RKO (cell line): ENCODE data around the gene WT1.

Source experiments
- DNase-seq: peaks from one replicate; pipeline ENCODE4 v3.0.0-alpha.2; 2016; ENCODE audit warnings: low spot score

WT1 gene

DNA sequence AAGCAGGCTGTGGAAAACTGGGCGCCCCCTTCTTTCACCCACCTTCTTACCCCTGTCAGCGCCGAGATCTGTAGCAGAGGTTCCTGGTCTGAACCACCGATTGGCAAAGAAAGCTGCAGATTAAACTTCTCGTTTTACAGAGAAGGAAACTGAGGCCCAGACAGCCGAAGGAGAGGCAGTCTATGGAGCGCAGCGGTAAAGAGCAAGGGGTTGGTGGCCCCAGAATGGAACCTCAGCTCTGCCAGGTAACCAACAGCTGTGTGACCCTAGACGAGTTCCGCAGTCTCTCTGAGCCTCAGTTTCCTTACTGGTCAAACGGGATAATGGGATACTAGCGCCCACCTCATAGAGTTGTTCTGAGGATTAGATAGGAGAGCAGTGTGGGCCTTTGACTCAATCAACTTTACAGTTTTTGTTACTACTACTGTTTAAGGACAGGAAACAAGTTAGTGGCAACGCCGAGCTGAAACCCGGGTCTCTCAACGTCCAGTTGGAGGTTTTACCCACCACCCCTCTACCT lies 3.1 kb upstream of the WT1 start:
- no peak for DNase-seq

DNA sequence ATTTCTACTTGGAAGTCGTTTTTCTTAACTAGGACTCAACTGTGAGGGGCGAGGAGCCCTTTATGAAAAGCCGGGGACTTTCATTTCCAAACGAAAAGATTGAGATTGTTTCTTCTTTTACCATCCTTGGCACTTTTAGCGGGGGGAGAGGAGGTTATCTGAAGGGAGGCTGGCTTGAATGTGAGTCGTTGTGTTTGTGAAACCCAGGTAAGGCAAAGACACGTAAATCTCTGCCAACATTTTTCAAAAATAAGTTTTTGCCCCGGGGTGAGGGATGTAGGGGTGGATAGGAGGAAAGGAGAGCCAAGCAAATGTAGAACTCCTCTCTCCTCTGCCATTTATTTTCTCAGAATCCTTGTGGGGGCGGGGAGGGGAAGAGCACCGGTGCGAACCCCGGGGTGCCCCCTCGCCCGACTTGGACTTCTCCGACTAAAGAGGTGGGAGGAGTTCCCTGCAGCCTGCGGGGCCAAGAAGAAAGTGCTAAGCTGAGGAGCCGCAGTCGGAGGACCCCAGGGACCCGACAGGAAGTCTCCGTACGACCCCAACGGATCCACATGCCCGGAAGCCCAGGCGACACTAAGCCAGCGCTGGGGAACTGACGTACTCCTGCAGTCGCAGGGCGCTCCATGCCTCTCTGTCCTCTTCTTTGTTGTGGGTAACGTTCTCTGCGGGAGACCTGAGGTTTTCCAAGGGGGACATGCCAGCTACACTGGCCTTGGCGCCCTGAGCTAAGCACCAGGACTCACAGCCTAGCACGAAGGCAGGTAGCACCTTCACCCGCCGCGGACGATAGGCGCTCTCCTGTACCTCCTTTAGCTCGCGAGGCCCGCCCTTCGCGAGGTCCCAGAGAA lies 2.4 kb upstream of the WT1 start:
- DNase-seq, result no peak

DNA sequence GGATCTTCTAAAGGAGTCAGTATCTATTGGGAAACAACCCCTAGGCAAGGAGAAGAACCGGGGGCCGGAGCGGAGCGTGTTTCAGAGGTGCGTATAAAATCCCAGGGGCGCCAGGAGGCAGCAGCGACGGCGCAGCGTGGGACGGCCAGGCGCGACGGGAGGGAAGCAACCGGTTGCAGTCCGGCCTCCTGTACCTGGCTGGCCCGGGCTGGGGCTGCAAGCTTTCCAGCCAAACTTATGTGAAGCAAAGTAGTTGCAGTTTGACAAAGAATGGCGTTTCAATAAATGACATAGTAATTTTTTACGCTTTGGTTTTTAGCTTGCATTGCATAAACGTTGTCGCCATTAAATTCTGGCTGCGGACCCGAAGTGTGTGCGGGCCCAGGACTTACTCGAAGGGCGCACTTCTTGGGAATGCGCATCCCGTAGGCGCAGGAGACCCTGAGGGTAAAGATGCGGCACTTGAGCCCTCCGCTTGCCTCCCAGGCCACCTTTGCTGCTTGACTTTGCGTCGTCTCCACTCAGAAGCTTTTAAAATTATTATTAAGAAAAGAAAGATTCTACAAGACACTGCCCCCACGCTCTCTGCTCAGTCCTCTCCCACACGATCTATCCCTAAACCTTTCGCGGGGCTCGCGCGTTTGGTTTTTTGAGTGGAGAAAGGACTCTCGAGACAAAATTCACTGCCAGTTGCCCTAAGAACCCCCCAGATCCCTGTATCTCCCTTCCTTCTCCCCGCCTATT lies 1.6 kb upstream of the WT1 start:
- DNase-seq, result no peak

DNA sequence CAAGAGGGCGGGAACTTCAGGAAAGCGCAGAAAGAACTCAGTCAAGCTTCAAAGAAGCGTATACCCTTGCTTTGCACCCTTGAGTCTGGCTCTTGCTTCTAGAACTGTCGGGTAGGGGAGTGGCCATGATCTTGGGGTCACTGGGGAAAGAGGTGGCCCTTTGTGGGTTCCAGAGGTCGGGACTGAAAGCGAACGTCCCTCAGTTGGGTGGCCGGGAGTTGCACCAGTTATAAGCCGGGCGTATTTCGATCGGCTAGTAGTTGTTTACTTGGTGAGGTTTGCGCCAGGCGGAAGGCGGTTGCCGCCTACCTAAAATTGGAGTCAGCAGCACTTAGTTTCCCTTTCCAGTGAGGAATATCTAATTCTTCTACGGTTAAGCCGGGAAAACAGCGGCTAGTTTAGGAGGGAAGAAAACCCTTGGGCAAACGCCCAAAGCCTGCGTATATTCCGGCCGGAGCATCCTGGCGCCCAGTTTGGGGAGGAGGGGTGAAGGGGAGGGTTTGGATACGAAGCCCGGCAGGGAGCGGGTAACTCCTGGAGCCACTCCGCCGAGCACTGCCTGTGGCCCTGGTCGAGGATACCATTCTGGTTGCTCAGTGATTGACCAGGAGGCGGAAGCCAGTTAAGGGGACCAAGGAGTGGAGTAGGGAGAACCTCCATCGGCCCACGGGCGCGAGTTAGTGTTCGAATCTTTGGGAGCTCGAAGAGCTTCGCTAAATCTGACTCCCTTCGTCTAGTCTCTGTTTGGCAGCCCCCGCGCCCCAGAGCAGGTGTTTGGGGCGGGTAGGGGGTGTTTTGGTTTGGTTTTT lies 807 bp upstream of the WT1 start:
- DNase-seq, result no peak

DNA sequence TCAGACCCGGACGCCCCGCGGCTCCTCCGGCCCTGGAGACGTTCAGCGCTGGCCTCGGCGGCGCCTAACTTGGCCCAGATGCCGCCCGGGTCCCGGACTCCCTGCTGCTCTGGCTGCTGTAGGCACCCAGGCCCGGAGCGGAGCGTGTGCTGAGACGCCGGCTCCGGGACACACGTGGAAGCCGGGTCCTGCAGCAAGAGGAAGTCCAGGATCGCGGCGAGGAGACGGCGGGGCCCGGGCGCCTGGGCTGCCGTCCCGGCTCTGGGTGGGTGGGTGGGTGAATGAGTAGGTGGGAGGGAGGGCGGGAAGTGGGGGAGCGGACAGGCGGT lies 223 bp downstream of the WT1 start:
- DNase-seq, result no peak

DNA sequence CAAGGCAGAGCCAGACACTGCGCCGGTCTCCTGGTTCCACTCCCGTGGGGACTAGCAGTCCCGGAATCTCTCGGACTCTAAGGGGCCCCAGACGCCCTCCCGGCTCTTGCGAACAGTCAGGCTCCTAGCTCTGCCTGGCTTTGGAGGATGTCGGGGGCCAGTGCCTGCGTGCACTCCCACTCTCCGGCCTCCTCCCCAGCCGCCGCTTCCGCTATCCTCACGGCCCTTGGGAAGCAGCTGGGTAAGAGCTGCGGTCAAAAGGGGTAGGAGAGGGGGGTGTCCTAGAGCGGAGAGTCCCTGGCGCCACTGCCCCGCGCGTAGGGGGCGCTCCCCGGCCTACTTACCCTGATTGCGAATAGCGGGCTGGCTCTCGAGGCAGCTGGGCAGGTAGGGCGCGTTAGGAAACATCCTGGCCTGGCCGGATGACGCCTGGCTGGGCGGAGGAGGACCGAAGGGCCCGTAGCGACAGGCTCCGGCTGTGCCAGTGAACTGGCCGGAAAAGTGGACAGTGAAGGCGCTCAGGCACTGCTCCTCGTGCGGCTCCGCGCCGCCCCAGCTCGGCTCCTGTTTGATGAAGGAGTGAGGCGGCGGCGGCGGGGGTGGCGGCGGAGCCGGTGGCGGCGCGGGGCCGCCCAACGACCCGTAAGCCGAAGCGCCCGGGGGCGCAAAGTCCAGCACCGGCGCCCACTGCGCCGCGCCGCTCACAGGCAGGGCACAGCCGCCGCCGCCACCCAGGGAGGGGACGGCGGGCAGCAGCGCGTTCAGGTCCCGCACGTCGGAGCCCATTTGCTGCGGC lies 785 bp downstream of the WT1 start:
- no peak for DNase-seq

DNA sequence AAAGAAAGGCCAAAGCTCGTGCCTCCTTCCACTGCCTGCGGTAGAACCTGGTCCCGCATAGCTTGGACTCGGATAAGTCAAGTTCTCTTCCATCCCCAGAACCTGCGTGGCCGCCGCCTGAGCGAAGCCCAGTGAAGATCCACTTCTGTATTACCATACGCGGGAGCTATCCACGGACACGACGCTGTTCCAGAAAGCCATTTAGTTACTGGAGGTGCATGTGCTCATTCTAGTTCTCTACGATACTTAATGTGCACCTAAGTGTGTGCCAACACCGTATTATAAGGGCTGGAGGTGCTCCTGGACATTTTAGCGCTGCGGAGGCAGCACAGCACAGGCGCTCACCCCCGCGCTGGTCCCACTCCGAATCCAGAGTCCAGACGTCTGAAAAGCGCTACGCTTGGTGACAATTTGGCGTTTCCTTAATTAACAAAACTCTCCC lies 1.4 kb downstream of the WT1 start:
- DNase-seq, result no peak

DNA sequence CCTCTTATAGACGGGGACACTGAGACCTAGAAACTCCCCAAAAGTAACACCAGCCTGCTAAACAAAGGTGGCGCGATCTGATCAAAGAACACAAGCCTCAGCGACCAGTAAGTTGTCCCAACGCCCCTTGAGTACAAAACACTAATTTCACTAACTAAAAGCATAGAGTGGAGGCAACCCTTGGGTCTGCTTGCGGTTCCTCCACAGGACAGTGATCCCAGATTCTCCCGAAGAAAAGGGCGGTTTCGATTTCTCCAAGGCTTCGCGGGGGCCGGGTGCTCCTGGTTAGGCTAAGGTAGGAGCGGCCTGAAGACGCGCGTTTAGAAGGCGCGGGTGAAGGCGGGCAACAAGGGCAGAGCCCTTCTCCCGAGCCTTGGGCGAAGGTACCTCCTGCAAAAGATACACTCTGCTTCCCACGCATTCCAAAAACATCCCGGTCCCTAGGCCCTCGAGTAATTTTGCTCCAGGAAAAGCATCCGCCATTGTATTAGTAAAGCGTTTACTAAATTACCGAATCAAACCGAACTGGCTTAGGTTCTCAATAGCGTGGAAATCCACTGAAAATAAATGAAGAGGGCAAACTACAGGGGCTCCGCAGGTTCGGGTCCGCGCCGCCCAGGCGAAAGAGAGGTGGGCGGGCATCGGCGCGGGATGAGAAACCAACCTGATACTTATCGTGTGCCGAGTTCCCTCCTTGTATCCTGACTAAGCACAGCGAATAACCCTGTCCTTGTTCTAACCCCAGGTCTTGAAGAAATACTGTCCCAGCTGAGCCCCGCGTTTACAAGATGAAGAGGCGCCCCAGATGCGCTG lies 2.0 kb downstream of the WT1 start:
- no peak for DNase-seq

DNA sequence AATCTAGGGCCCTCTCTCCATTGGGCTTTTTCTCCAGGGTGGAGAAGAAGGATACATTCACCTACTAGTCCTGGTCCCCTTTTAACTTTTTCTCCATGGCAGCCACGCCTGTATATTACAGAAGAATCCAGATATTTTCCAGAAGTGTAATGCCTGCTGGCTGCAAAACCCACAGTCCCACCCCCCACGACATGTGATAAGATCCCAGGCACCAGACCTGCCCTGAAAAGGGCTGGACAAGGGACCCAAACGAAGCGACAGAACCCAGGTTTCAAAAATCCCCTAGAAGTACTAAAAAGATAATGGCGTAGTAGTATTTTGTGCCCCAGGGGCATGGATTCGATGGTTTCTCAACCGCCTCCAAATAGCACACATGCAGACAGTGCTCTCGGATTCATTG lies 2.8 kb downstream of the WT1 start:
- DNase-seq, result no peak

DNA sequence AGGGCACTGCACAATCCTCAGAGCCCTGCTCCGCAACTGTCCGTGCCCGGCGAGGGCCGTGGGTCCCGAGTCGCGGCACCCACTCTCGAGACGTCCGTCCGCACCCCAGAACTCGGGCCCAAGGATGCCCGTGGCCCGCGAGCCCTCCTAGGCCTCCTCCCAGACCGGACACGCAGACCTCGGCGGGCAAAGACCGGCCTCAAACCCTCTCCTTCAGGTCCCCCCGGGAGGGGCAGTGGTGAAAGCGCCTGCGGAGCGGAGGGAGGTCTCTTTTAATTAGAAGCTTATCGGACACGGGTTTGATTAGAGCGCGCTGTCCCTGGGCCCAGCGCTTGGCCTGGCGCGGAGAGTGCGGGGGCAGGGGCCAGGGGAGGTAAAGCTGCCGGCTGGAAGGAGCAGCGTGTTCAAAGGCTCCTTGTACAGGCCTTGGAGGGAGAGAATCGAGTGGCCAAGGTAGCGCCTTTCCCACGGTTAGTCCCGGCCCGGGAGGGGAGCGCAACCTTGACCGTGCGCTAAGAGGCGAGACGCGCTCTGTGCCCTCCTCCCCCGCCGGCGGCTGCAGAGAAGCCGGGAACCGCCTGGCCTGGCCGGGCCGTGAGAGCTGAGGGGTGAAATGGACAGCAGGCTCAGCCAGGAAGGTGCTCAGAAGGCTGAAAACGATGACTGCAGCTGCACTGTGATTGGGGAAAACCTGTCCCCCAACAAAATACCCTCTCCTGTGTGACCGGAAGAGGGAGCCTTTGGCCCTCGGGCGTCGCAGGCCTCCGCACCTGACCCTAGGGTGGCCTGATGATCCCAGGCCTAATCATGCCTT lies 4.6 kb downstream of the WT1 start:
- DNase-seq, result no peak

DNA sequence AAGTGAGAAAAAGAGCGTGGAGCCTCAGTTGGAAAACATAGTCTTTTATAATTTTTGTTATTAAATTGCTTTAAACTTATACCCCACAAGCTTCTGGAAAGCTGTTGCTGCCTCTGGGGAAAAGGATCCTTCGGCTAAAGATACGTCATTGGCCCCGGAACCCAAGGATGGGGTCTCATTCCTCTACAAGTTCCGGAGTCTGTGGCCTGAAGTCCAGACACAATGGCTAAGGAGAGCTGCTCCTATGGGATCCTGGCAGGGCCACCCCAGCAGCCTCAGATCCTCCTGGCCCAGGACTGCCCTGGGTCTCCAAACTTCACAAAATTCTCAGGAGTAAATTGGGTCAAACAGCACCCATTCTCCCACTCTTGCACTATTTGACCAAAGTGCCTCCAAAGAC lies 5.9 kb downstream of the WT1 start:
- DNase-seq, result no peak

DNA sequence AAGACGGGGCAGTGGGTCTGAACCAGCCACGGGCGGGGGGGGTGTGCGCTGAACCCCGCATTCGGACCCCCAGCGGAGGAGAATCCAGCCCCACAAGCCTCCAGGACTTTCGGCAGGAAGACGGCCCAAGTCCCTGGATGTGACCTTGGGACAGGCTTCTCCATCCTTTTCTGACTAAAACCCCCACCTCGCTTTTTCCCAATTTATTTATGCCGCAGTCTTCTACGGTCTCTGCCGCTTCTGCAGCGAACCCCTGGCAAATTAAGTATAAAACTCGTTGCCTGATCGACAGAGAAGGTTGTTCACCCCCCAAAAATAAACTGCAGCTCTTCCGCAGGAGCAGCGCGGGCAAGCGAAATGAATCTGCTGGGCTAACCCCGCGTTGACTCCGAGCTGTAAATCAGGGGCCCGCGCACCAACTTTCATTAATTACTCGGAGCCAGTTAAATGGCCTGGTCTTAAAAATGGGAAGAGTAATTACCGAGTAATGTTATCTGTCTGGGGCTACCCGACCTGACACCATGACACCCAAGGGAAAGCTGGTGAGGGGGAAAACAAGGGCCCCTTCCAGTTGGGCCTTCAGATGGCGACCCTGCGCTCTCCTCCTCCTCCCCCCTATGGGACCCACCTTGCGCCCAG lies 6.6 kb downstream of the WT1 start:
- no peak for DNase-seq

DNA sequence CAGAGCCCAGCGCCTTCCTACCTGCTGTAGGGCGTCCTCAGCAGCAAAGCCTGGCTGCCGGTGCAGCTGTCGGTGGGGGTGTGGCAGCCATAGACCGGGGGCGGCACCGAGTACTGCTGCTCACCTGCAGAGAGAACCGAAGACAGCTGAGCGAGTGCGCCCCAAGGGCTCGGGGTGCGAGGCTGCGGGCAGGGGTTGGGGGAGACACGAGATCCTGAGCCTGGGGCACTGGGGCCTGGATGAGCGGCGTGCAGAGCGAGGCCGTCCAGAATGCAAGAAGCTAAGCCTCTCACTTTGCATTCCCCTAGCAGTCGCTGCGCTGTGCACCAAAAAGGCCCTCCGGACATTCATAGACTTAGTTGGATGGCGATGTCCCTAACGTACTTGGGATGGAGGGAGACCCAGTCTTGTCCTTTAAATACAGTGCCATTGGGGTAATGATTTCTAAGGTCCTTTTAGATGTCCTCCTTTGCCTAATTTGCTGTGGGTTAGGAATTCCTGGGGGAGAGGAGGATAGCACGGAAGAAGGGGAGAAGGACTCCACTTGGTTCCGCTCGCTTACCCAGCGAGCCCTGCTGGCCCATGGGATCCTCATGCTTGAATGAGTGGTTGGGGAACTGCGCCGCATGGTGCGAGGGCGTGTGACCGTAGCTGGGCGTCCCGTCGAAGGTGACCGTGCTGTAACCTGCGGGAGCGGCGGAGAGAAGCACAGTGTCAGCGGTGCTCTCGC lies 7.2 kb downstream of the WT1 start:
- DNase-seq, result no peak

DNA sequence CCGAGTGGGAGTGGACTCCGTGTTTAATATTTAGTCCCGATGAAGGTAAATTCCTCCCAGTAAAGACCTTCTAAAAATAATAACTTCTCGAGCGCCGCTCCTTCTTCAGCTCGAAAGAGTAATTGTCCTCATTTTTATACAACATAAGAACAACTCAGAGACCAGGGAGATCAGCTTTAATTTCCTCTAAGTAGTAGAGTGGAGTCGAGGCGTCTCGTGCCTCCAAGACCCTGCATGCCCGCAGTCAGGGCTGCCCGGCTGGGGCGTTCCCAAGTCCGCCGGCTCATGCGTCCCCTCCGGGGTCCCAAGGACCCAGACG lies 7.8 kb downstream of the WT1 start:
- no peak for DNase-seq

DNA sequence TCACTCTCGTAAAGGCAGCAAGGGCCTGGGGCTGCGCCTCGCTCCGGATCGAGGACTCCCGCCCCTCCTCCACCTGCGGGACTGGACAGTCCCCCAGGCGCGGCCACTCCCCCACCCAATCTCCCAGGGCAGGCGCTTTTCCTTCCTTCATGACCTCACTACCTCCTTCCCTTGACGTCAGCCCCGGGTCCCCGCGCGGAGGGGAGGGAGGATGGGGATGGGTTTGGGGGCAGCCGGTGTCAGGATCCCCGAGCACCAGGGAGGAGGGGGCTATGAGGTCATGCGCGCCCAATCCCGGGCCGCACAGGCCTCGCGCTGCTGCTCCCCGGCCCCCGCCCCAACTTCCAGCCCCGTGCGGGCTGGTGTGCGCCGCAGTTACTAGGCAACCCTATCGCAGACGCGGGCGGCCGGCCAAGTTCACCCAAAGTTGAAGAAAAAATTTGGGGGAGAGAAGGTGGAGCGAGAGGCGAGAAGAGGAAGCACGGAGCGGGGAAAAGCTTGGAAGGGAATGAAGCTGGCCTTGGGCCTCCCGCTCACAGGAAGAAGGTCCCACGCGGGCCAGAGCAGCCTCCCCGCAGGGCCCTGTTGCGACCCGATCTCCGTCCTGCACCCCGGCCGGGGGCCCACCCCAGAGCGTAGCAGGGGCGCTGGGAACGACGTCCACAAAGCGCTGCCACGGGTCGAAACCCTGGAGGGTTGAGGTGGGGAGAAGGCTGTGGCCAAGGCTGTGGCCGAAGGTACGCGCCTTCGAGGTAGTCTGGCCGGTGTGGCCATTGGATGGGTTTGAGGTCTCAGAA lies 8.3 kb downstream of the WT1 start:
- DNase-seq, result no peak

DNA sequence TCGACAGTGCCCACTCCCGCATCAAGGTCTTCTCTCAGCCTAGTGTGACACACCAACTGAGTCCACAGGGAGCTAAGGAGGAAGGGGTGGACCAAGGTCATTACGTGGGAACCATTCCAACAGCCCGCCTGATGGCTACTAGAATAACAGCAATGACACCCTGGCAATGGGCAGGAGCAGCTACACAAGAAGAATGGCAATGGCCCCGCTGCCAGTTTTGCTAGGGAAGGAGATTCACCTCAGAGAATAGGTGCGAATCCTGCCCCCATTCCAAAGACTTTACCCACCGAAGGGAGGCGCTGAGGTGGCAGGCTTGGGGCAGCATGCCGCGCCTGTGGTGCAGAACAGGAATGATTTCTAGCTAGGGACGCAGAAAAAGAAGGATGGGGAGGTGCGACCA lies 9.1 kb downstream of the WT1 start:
- no peak for DNase-seq

DNA sequence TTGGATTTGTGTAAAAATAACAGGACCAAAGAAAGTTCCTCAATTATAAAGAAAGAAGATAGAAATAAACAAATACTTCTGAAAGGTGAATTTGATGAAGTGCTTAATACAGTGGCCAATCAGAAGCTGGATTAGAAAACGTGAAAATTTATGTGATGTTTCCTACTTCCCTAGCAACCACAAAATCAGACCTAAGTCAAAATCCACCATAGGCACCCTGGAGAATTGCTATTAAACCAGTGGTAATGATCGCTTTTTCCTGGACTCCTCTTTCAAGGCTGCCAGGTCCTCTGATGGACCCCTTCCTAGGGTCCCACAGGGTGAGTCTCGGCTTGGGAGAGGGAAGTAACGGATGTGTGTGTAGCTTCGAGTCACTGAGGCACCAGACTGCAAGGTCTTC lies 9.6 kb downstream of the WT1 start:
- DNase-seq, result no peak

DNA sequence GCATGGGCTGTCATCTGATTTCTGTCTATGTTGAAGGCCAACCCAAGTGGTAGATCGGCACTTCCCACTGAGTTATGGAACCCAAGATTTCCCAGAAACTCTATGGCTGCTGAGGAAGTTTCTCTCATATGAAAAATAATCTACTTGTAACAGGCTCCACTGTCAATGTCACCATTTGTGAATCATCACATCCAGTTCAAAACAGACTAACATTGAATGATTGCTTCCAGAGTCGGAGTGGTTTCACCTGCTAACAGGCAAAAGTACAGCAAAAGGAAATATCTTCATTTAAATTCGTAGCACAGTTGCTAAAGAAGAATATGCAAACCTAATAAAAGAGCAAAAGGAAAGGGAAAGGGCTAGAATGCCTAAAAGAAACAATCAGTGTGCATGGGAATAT lies 12.8 kb downstream of the WT1 start:
- no peak for DNase-seq
